Right hindlimb (tissue), 1 donor: ENCODE measurements around the gene DNMT1.
"Not testable (repeated sequence)": the region's sequence is repeated elsewhere in the genome, so short reads cannot be mapped to it uniquely, and the experiment has no call there.

Experiments
- DNase-seq: peaks from one replicate; pipeline ENCODE4 v3.0.0-alpha.2; 2018

DNMT1 gene

DNA sequence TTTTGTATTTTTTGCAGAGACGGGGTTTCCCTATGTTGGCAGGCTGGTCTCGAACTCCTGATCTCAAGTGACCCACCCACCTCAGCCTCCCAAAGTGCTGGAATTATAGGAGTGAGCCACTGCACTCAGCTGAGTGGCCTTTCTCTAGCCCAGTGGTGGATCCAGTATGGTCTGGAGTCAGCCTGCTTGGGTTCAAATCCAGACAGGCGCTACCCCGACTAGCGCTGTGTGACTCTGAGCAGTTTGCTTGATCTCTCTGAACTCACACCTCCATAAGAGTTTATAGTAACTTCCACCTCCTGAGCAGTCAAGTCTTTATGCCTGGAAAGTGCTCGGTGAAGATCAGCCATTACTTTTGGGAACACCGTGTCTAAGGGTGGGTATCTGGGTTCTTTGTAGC lies 25.9 kb upstream of the DNMT1 start:
- no peak for DNase-seq

DNA sequence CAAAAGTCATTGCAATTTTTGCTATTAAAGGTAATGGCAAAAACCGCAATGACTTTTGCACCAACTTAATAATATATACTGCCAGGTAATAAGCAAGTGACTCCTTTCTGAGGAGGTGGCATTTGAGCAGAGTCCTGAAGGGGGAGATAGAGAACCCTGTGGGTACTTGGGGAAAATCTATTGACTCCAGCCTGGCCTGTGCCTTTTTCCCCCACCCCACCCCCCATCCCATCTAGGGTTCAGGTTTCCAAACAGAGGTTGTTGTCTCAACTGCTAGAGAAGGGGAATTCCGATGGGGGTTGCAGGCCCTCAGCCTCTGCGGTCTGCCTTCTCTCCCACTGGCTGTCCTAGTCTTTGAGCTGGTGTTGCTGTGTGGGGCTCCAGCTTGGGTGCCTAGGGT lies 24.9 kb upstream of the DNMT1 start:
- DNase-seq, result no peak

DNA sequence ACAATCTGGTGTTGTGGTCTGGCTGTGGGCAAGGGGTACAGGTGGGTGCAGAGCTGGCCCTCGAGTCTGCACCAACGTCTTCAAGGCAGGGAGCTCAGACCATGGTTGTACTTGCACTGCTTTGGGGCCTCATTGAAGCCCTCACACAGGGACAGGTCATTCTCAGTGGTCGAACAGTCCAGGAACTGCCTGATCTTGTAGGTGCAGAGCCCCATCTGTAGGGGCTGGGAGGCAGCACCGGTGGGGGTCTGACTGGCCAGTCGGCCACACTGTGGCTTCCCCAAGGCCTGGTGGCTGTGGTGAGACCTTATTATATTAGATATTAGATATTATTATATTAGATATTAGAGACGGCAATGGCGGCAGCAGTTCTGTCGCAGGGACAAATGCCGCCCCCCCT lies 22.3 kb upstream of the DNMT1 start:
- no peak for DNase-seq

DNA sequence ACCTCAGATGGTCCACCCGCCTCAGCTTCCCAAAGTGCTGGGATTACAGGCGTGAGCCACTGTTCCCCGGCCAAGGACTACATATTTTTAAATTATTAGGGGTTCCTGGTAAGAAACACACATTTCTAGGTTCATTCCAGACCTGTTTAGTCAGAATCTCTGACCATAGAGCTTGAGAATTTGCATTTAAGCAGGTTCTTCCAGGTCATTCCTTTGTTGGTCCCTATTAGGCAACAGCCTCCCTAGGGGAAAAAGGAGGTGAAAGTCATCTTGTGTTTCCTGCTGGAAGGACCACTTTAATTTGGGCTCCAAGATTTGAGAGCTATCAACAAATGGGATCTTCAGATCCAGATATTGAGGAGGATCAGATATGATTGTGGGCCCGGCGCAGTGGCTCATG lies 20.0 kb upstream of the DNMT1 start:
- no peak for DNase-seq

DNA sequence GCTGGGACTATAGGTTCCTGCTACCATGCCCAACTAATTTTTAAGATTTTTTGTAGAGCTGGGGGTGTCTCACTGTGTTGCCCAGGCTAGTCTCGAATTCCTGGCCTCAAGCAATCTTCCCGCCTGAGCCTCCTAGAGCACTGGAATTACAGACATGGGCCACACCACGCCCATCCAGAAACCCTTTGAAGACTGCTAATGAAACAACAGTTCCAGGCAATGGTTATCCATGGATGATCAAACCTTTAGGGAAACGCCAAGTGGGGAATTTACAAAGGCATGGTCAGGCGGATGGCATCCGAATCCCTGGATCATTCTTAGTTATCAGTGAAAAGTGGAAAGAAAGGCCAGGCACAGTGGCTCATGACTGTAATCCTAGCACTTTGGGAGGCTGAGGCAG lies 16.9 kb upstream of the DNMT1 start:
- no peak for DNase-seq

DNA sequence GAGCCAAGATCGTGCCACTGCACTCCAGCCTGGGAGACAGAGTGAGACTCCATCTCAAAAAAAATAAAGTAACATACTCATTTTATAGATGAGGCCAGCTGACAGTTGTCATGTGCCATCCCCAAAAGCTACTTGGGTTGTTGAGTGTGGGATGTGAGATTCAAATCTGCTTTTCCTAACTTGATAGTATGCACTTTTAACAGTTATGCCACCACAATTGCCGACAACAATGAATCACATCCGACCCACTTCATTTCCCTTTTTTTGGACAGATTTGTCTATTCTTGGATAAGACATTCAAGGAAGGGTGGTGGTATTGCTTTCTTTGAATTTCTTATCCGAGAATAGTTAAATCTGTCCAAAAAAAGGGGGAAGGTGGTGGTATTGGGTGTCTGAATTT lies 16.3 kb upstream of the DNMT1 start:
- no peak for DNase-seq

DNA sequence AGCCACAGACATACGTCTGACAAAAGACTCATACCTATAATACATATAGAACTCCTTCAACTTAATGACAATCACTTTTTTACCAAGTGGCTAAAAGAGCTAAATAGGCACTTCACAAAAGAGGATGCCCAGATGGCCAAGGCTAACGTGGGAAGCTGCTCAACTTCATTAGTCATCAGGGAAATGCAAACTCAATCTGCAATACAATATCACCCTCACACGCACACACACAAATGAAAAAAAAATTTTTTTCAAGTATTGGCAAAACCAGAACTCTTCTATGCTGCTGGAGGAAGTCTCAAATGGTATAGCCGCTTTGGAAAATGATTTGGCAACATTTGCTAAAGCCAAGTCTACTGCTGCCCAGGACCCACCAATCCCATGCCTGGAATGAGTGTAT lies 14.6 kb upstream of the DNMT1 start:
- DNase-seq, result no peak

DNA sequence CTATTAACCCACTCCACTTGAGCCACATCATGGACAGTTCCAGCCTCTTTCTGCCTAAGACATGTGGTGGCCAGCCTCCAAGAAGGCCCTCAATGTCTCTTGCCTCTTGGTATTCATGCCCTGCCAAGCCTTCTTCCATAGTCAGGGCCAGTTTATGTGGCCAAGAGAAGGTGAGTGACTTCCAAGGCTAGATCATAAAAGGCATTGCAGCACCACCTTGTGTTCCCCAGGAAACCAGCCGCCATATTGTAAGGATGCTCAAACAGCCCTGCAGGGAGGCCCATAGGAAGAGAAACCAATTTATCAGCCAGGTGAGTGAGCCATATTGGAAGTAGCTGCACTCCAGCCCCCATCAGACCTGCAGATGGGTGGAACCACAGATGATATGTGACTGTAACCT lies 12.3 kb upstream of the DNMT1 start:
- no peak for DNase-seq

DNA sequence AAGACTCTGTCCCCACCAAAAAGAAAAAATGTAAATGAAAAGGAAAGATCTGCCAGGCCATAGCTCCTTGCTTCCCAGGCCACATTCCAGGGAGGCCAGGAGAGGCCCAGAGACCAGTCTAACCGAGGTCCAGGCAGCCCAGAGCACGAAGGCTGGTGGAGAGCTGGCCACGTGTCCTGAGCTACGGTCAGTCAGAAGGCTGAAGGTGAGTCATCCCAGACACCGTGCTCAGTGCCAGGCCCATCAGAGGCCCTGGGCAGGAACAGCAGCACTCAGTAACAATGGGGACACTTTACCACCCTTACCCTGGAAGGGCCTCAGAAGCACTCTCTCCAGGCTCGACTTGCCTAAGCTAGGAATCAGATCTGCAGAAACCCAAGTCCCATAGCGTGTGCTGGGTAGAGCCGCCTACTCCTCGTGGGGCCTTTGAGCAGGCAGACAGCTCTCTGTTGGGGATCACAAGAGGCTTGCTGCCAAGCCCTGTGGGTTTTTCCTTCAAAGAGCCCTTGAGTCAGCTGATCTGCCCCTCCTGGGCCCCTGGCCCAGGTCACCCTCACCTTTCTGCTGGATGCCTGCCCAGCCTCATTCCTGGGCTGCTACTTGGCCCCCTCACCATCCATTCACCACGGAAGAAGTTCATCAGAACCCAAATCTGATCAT lies 11.6 kb upstream of the DNMT1 start:
- DNase-seq, result no peak

DNA sequence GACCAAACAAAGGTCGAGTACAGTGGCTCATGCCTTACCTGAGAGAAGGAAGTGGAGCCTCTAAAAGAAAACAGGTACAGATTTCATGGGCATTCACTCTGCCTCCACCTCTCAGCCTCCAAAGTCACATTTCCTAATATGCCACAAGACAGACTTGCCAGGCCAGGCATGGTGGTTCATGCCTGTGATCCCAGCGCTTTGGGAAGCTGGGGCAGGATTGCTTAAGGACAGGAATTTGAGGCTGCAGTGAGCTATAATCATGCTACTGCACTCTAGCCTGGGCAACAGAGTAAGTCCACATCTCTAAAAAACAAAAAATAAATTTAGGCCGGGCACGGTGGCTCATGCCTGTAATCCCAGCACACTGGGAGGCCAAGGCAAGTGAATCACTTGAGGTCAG lies 10.9 kb upstream of the DNMT1 start:
- no peak for DNase-seq

DNA sequence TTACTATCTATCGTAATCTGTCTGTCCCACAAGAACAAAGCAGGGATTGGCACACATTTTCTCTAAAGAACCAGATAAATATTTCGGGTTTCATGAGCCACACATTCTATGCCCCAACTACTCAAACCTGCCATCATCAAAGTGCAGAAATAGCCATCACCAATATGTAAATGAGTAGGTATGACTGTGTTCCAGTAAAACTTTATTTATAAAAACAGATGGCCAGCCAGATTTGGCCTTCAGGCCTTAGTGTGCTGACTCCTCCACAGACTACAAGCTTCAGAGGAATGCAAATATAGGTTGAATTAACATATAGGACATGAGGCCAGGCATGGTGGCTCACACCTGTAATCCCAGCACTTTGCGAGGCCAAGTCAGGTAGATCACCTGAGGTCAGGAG lies 8.9 kb upstream of the DNMT1 start:
- DNase-seq, result no peak

DNA sequence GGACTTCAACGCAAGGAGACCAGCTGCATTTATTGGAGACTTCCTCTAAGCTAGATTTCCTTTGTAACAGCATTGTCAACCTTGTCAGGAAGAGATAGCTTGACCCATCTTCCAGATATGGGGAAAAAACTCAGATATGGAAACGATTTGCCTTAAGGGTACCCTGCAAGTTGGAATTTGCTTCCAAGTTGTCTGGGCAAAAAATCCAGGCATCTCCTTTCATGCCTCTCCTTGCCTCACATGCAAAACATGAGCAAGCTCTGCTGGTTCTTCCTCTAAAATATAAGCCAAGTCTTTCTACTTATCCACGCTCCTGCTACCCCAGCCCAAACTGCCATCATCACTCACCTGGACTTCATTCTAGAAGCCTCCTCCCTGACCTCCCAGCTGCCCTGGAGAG lies 6.4 kb upstream of the DNMT1 start:
- no peak for DNase-seq

DNA sequence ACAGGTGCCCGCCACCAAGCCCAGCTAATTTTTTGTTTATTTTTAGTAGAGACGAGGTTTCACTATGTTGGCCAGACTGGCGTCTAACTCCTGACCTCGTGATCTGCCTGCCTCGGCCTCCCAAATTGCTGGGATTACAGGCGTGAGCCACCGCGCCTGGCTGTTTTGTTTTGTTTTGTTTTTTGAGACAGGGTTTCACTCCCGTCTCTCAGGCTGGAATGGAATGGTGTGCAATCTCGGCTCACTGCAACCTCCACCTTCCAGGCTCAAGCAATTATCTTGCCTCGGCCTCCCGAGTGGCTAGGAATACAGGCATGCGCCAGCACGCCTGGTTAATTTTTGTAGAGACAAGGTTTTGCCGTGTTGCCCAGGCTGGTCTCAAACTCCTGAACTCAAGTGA lies 5.3 kb upstream of the DNMT1 start:
- not testable (repeated sequence) for DNase-seq

DNA sequence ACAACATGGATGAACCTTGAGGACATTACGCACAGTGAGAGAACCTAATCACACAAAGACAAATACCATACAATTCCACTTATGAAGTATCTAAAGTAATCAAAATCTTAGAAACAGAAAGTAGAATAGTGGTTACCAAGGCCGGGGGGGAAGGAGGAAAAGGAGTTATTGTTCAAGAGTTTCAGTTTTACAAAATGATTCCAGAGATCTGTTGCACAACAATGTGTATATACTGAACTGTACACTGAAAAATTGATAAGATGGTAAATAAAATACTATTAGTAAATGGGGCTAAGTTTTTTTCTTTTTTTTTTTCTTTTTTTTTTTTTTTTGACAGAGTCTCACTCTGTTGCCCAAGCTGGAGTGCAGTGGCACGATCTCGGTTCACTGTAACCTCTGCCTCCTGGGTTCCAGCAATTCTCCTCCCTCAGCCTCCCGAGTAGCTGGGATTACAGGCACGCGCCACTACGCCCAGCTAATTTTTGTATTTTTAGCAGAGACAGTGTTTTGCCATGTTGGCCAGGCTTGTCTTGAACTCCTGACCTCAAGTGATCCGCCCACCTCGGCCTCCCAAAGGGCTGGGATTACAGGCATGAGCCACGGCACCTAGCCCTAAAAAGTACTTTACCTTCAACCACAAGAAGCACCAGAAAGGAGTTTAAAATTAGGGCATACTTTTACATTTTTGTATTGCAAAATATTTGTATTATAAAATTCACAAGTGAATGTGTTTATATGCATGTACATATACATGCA lies 4.3 kb upstream of the DNMT1 start:
- DNase-seq, result not testable (repeated sequence)

DNA sequence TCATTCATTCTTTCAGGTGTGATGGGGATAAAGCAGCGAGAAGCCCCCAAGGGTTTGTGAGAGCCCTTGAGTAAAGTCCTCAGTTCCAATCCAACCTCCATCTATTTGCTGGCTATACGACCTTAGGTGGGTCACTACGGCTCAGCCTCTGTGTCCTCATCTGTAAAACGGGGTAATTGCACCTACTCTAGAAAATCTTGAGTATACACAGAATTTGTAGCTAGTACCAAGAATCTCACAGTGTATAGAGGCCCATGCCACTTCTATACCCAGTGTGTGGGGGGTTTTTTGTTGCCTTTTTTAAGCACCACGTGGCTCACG lies 406 bp upstream of the DNMT1 start:
- no peak for DNase-seq

DNA sequence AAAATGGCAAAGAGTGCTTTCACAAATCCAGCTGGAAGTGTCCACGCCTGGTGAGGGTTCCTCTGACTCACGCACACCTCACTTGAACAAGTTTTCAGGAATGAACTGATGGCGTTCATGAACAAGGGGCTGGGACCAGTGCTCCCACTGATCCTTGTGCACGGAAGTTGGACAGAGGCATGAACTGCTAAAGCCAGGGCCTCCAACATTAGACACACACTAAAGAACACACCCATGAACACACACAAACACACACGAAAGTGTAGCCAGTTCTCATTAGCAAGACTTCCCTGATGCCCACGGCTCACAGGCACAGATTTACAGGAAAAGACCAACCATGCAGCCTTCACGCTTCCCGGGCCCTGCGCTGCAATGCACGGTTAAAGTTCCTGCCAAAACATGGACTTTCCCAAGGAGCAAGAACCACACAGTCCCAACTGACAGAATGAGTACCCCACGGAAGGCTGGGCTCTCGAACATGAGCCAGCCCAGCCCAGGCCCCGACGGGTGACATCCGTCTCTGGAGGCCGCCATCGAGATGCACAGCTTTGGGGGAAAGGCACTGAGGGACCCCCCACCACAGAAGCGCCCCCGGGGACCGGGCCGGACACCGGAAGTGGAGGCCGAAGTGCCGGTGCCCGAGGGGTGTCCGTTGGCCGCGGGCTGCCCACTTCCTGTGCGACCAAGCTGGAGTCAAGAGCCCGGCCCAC lies 808 bp downstream of the DNMT1 start:
- DNase-seq, result no peak

DNA sequence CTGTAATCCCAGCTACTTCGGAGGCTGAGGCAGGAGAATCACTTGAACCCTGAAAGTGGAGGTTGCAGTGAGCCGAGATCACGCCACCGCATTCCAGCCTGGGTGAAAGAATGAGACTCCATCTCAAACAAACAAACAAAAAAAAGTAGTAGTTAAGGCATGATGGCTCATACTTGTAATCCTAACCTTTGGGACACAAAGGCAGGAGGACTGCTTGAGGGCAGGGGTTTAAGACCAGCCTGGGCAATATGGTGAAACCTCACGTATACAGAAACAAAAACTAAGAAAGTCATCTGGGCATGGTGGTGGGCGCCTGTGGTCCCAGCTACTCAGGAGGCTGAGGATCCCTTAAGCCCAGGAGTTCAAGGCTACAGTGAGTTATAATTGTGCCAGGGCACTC lies 1.8 kb downstream of the DNMT1 start:
- DNase-seq, result no peak

DNA sequence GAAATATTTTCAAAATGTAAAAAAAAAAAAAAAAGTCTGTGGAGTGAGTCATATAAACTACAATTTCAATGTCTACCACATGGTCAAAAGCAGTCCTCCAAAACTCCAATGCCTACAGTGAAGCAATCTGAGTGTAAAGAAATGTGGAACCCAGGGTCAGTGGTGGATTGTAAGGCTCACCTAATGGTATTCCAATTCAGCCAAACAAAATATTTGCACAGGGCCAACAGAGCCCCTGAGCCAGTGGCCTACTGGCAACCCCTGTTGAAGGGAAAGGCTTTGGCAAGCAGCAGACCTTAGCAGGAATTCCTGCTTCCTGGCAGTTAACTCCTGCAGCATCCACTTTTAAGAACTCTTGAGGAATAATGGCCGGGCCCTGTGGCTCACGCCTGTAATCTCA lies 3.4 kb downstream of the DNMT1 start:
- DNase-seq, result peak; percentile 53

DNA sequence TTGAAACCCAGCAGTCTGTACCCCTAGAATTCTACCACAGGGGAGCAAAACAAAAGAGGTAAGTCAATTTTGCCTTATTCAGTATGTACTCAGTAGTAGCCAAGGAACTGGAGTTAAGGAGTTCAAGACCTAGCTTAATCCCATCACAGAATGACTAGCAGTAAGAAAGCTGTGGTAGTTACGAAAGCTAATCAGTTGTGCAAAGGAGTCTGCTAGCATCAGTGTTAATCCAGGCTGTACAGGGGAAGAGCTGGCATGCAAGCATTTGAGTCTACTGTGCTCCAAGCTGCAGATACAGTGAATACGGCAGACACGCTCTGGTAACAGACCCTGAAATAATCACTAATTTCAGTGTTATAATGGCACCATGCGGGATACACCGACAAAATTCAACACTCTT lies 4.7 kb downstream of the DNMT1 start:
- no peak for DNase-seq

DNA sequence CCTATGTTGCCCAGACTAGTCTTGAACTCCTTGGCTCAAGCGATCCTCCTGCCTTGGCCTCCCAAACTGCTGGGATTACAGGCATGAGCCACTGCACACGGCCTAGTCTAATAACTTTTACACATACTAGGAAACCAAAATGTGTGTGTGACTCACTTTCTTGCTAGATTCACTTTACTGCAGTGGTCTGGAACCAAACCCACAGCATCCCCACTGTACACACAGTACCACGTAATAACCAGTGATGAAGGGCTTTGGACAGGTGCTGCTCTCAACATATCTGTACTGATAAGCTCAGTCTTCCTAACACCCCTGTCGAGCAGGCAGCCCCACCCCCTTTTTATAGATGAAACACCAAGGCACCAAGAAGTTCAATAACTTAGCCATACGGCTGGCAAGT lies 5.1 kb downstream of the DNMT1 start:
- no peak for DNase-seq

DNA sequence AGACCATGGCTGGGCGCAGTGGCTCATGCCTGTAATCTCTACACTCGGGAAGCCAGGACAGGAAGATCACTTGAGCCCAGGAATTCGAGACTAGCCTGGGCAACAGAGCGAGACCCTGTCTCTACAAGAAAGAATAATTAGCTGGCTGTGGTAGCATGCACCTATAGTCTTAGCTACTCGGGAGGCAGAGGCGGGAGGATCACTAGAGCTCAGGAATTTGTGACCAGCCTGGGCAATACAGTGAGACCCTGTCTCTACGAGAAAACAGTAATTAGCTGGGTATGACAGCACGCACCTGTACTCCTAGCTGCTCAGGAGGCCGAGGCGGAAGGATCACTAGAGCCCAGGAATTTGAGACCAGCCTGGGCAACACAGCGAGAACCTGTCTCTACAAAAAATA lies 7.4 kb downstream of the DNMT1 start:
- DNase-seq, result no peak

DNA sequence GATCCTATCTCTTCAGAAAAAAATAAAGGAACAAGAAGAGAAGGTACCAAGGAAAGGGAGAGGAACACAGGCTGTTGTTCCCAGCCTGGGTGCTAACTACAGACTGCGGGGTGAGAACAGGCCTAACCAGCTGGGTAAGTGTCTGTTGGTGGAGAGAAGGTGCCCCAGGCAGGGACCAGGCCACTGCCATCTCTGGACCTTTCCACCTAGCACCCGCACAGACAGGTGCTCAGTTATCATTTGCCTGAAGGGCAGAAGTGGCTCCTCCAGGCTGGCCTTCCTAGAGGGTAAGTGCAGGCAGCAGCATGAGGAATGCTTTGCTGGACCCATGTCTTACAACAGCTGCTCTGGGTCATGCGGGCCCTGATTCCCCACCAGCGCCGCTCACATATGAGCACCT lies 10.1 kb downstream of the DNMT1 start:
- DNase-seq, result no peak

DNA sequence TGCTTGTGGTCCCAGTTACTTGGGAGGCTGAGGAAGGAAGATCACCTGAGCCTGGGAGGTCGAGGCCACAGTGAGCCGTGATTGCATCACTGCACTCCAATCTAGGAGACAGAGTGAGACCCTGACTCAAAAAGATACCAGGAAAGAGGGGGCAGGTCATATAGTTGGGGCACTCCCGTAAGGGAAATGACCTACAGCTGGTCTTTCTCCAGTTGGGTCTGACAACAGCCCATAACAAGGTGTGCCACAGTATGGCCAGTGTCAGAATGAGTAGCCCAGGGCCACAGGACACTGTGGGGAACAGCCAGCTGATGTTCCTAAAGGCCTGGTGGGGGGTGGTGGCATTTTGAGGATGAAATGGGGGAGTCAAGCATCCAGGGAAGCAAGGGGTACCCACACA lies 10.8 kb downstream of the DNMT1 start:
- DNase-seq, result no peak

DNA sequence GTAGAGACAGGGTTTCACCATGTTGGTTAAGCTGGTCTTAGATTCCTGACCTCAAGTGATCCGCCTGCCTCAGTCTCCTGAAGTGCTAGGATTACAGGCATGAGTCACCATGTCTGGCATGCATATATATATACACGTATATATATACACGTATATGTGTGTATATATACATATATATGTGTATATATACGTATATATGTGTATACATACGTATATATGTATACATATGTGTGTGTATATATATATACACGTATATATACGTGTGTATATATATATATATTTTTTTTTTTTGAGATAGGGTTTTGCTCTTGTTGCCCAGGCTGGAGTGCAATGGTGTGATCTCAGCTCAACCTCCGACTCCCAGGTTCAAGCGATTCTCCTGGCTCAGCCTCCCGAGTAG lies 11.9 kb downstream of the DNMT1 start:
- DNase-seq, result no peak

DNA sequence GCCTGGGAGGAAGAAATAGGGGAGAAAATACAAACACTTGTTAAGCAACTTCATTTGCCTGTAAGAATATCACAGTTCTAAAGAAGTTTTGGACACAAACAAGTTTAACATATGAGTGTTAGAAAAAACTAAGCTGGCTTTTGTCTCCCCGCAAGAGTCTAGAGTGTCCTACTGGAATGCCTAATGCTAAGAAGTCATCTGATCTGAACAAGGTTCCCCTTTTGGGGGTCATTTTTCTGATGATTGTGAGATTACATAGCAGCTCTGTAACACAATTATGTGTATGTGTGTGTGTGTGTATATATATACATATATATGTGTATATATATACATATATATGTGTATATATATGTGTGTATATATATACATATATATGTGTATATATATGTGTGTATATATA lies 12.7 kb downstream of the DNMT1 start:
- DNase-seq, result no peak
